Liver (tissue), 9 donors: ENCODE data around the gene DGKD. TPM values are rescaled to one million over a fixed set of nuclear protein-coding genes. Genes with fewer than 3 reads are reported as not detected.

Experiments
- DNase-seq: peaks from one replicate; pipeline ENCODE4 v3.0.0-alpha.2; 2017; ENCODE audit warnings: low spot score
- H3K27ac ChIP-seq, 2 donors: one replicate each; pipeline ENCODE4 v1.7.0; 2013; ENCODE audit warnings: inconsistent platforms in 2 of 2, low read length in 2 of 2, control low read depth in 1 of 2, low read depth in 1 of 2, mild to moderate bottlenecking in 1 of 2
- H3K27me3 ChIP-seq, 4 donors: one replicate each; pipeline versions ENCODE4 v1.6.1 to v1.7.0; 2013; ENCODE audit warnings: low read length in 3 of 4, inconsistent platforms in 1 of 4, mild to moderate bottlenecking in 1 of 4, moderate library complexity in 1 of 4; ENCODE audit not compliant: control insufficient read depth in 4 of 4, insufficient read depth in 4 of 4
- H3K36me3 ChIP-seq, 4 donors: one replicate each; pipeline versions ENCODE4 v1.6.1 to v1.7.0; 2013; ENCODE audit warnings: low read length in 3 of 4, mild to moderate bottlenecking in 3 of 4, low read depth in 1 of 4, moderate library complexity in 1 of 4; ENCODE audit not compliant: control insufficient read depth in 4 of 4, insufficient read depth in 3 of 4
- H3K4me1 ChIP-seq, 4 donors: one replicate each; pipeline versions ENCODE4 v1.6.1 to v1.7.0; 2013; ENCODE audit warnings: low read length in 3 of 4, mild to moderate bottlenecking in 3 of 4, moderate library complexity in 1 of 4; ENCODE audit not compliant: control insufficient read depth in 4 of 4, insufficient read depth in 4 of 4
- H3K4me3 ChIP-seq, 3 donors: one replicate each; pipeline versions ENCODE4 v1.6.1 to v1.7.0; 2013; ENCODE audit warnings: low read length in 3 of 3, control low read depth in 1 of 3, low read depth in 1 of 3, mild to moderate bottlenecking in 1 of 3
- H3K9ac ChIP-seq, 2 donors: one replicate each; pipeline ENCODE4 v1.7.0; 2013; ENCODE audit warnings: low read length in 2 of 2, mild to moderate bottlenecking in 2 of 2, moderate library complexity in 2 of 2, control low read depth in 1 of 2, low read depth in 1 of 2
- H3K9me3 ChIP-seq, 4 donors: one replicate each; pipeline versions ENCODE4 v1.6.1 to v1.7.0; 2013; ENCODE audit warnings: low read length in 3 of 4; ENCODE audit not compliant: control insufficient read depth in 4 of 4
- ATF3 ChIP-seq: IDR thresholded peaks from 2 replicates; pipeline ENCODE4 v1.6.1; 2016; ENCODE audit warnings: antibody characterized with exemption
- EGR1 ChIP-seq, 2 donors: IDR thresholded peaks; 2 replicates each; pipeline ENCODE4 v1.6.1; 2016 to 2018; ENCODE audit warnings: antibody characterized with exemption in 2 of 2, low read depth in 2 of 2
- FOXA2 ChIP-seq: IDR thresholded peaks from 2 replicates; pipeline ENCODE4 v1.6.1; 2016; ENCODE audit warnings: antibody characterized with exemption
- GABPA ChIP-seq, 2 donors: IDR thresholded peaks in 1 of 2; conservative IDR thresholded peaks in 1 of 2; 2 replicates each; pipeline ENCODE4 v1.6.1; 2016; ENCODE audit warnings: antibody characterized with exemption in 2 of 2, mild to moderate bottlenecking in 1 of 2, moderate library complexity in 1 of 2
- HNF4A ChIP-seq, 2 donors: conservative IDR thresholded peaks; 2 replicates each; pipeline ENCODE4 v1.6.1; 2016; ENCODE audit warnings: antibody characterized with exemption in 2 of 2, mild to moderate bottlenecking in 2 of 2
- HNF4G ChIP-seq: IDR thresholded peaks from 2 replicates; pipeline ENCODE4 v1.6.1; 2016; ENCODE audit warnings: antibody characterized with exemption
- JUND ChIP-seq, 2 donors: IDR thresholded peaks; 2 replicates each; pipeline ENCODE4 v1.6.1; 2016; ENCODE audit warnings: antibody characterized with exemption in 2 of 2
- NR2F2 ChIP-seq: IDR thresholded peaks from 2 replicates; pipeline ENCODE4 v1.6.1; 2016; ENCODE audit warnings: antibody characterized with exemption
- RAD21 ChIP-seq, 2 donors: IDR thresholded peaks; 2 replicates each; pipeline ENCODE4 v1.6.1; 2016; ENCODE audit warnings: antibody characterized with exemption in 2 of 2, mild to moderate bottlenecking in 2 of 2
- SP1 ChIP-seq: IDR thresholded peaks from 2 replicates; pipeline ENCODE4 v1.6.1; 2018; ENCODE audit warnings: antibody characterized with exemption, mild to moderate bottlenecking
- YY1 ChIP-seq: IDR thresholded peaks from 2 replicates; pipeline ENCODE4 v1.6.1; 2016; ENCODE audit warnings: antibody characterized with exemption, mild to moderate bottlenecking
- ZBTB33 ChIP-seq: IDR thresholded peaks from 2 replicates; pipeline ENCODE4 v1.6.1; 2016; ENCODE audit warnings: antibody characterized with exemption
- WGBS: extraction: QIAGEN DNeasy Blood & Tissue Kit; methylation state at CpG from one replicate; pipeline ENCODE4 v1.1.7; 2013; 5-methylcytosine and 5-hydroxymethylcytosine counted together
- polyA plus RNA-seq, 2 donors: library from polyadenylated mRNA; stranded (reverse) in 1 of 2; unstranded in 1 of 2; fragments of 200-250 nt in 1 of 2; fragments of >200 nt in 1 of 2; fragmentation: Nextera tagmentation in 1 of 2; extraction: Ambion mirVana in 1 of 2; gene quantifications; one replicate each; pipeline versions ENCODE4 v1.2.1 to v1.2.3, GENCODE V29; 2013 to 2015
- total RNA-seq, 2 donors: library from RNA; depleted of rRNA; stranded (reverse); fragments of >200 nt; gene quantifications; one replicate each; pipeline ENCODE4 v1.2.3, GENCODE V29; 2014
- TF ChIP-seq, protein P1 (sequence below): IDR thresholded peaks from 2 replicates; pipeline ENCODE4 v1.6.1; 2016; ENCODE audit warnings: antibody characterized with exemption, mild to moderate bottlenecking
- TF ChIP-seq, protein P2 (sequence below): IDR thresholded peaks from 2 replicates; pipeline ENCODE4 v1.6.1; 2016; ENCODE audit warnings: antibody characterized with exemption
- TF ChIP-seq, protein P3 (sequence below): fragments of 150-350 bp; IDR thresholded peaks from 2 replicates; pipeline ENCODE4 v1.5.1; 2017; ENCODE audit warnings: improper control_type of control experiment, low read depth, low read length; ENCODE audit not compliant: missing input control
- donor health status: healthy.
- donor health status: healthy.
- donor health status: healthy.
- donor health status: healthy.
- donor health status: healthy.

DGKD gene
- total and polyA plus RNA-seq, 4 donors: 4.8 to 16.4 (median 8.2) TPM

DNA sequence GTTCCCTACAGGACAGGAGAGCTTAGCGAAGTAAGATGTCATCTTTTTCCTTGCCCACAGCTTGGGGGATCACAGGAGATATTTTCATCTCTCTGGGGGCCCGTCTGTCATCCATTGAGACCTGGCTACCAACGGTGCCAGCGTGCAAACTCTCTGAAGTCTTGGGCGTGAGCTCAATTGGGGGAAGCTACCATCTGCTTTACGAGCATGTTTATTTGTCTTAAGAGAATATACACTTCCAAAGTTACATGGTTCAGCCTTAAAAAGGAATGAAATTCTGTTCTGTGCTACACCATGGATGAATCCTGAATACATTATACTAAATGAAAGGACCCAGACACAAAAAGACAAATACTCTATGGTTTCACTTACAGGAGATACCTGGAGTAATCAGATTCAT lies 33.1 kb upstream of the DGKD start:
- no peak overlapping the region for H3K4me3 ChIP-seq
- no peaks in the 10 kb centered on the region for H3K27me3 ChIP-seq
- H3K9ac ChIP-seq: no peak overlapping the region
- no peak for TF ChIP-seq FOXA2
- no peak for TF ChIP-seq JUND (IDR thresholded peaks at IDR 0.05)
- TF ChIP-seq YY1: no peak
- no peak for TF ChIP-seq SP1
- TF ChIP-seq, protein P1, sequence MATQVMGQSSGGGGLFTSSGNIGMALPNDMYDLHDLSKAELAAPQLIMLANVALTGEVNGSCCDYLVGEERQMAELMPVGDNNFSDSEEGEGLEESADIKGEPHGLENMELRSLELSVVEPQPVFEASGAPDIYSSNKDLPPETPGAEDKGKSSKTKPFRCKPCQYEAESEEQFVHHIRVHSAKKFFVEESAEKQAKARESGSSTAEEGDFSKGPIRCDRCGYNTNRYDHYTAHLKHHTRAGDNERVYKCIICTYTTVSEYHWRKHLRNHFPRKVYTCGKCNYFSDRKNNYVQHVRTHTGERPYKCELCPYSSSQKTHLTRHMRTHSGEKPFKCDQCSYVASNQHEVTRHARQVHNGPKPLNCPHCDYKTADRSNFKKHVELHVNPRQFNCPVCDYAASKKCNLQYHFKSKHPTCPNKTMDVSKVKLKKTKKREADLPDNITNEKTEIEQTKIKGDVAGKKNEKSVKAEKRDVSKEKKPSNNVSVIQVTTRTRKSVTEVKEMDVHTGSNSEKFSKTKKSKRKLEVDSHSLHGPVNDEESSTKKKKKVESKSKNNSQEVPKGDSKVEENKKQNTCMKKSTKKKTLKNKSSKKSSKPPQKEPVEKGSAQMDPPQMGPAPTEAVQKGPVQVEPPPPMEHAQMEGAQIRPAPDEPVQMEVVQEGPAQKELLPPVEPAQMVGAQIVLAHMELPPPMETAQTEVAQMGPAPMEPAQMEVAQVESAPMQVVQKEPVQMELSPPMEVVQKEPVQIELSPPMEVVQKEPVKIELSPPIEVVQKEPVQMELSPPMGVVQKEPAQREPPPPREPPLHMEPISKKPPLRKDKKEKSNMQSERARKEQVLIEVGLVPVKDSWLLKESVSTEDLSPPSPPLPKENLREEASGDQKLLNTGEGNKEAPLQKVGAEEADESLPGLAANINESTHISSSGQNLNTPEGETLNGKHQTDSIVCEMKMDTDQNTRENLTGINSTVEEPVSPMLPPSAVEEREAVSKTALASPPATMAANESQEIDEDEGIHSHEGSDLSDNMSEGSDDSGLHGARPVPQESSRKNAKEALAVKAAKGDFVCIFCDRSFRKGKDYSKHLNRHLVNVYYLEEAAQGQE: no peak
- TF ChIP-seq GABPA (IDR thresholded peaks at IDR 0.05 in 1 of 2, conservative IDR thresholded peaks at IDR 0.05 in 1 of 2): no peak
- WGBS: 88% methylated on average over 6 of the region's 6 CpGs
- no peaks in the 10 kb centered on the region for H3K4me1 ChIP-seq
- H3K9me3 ChIP-seq: no peaks in the 10 kb centered on the region
- H3K27ac ChIP-seq: no peak overlapping the region
- no peak for DNase-seq
- H3K36me3 ChIP-seq: no peaks in the 10 kb centered on the region

GRCh38 chr2:233323851-233324250 lies 30.4 kb upstream of the DGKD start:
- H3K27me3 ChIP-seq: no peaks in the 10 kb centered on the region

GRCh38 chr2:233325256-233325655 lies 29.0 kb upstream of the DGKD start:
- no peaks in the 10 kb centered on the region for H3K9me3 ChIP-seq
- H3K36me3 ChIP-seq: no peaks in the 10 kb centered on the region
- H3K27me3 ChIP-seq: no peaks in the 10 kb centered on the region
- no peak for DNase-seq
- no peak overlapping the region for H3K27ac ChIP-seq
- WGBS: 86% methylated on average over 4 of the region's 4 CpGs
- H3K9ac ChIP-seq: no peak overlapping the region
- H3K4me1 ChIP-seq: no peaks in the 10 kb centered on the region
- TF ChIP-seq ZBTB33 (no peak), HNF4G (no peak), EGR1 (IDR thresholded peaks at IDR 0.05; ENCODE audit: low read depth in 2 of 2) (no peak), HNF4A (conservative IDR thresholded peaks at IDR 0.05) (no peak), ATF3 (no peak), RAD21 (IDR thresholded peaks at IDR 0.05) (no peak), NR2F2 (no peak), GABPA (IDR thresholded peaks at IDR 0.05 in 1 of 2, conservative IDR thresholded peaks at IDR 0.05 in 1 of 2) (no peak)
- TF ChIP-seq, protein P2, sequence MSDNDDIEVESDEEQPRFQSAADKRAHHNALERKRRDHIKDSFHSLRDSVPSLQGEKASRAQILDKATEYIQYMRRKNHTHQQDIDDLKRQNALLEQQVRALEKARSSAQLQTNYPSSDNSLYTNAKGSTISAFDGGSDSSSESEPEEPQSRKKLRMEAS: no peak
- H3K4me3 ChIP-seq: no peak overlapping the region

More at GRCh38 chr2:233323851-233324250, 30.4 kb upstream of the DGKD start:
- Histone ChIP-seq H3K27ac (no peak overlapping the region), H3K4me3 (no peak overlapping the region), H3K9me3 (no peaks in the 10 kb centered on the region), H3K36me3 (no peaks in the 10 kb centered on the region), H3K4me1 (no peaks in the 10 kb centered on the region), H3K9ac (no peak overlapping the region)
- no peak for DNase-seq
- 91% methylated on average over 8 of the region's 8 CpGs for WGBS
- TF ChIP-seq NR2F2: no peak
- TF ChIP-seq, protein P3, sequence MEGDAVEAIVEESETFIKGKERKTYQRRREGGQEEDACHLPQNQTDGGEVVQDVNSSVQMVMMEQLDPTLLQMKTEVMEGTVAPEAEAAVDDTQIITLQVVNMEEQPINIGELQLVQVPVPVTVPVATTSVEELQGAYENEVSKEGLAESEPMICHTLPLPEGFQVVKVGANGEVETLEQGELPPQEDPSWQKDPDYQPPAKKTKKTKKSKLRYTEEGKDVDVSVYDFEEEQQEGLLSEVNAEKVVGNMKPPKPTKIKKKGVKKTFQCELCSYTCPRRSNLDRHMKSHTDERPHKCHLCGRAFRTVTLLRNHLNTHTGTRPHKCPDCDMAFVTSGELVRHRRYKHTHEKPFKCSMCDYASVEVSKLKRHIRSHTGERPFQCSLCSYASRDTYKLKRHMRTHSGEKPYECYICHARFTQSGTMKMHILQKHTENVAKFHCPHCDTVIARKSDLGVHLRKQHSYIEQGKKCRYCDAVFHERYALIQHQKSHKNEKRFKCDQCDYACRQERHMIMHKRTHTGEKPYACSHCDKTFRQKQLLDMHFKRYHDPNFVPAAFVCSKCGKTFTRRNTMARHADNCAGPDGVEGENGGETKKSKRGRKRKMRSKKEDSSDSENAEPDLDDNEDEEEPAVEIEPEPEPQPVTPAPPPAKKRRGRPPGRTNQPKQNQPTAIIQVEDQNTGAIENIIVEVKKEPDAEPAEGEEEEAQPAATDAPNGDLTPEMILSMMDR: peak; percentile 20
- no peak for TF ChIP-seq FOXA2
- peak; percentile 58 to 72 for TF ChIP-seq RAD21 (IDR thresholded peaks at IDR 0.05)
- TF ChIP-seq YY1: no peak
